GM06990 (cell line): Measurements from ENCODE around the gene CTSF.

ENCODE experiments used
- DNase-seq: peaks from one replicate; pipeline ENCODE4 v3.0.0-alpha.2; 2011; ENCODE audit not compliant: insufficient read length; ENCODE audit errors: extremely low read depth
- H3K27me3 ChIP-seq: replicated peaks from 2 replicates; pipeline ENCODE4 v1.6.0; 2011; ENCODE audit warnings: low read length; ENCODE audit not compliant: control insufficient read depth, insufficient read depth
- H3K36me3 ChIP-seq: 2 replicates; pipeline ENCODE4 v1.5.1; 2011; ENCODE audit warnings: low read length; ENCODE audit not compliant: control insufficient read depth, insufficient read depth
- H3K4me3 ChIP-seq: replicated peaks from 2 replicates; pipeline ENCODE4 v1.5.1; 2011; ENCODE audit warnings: low read depth, mild to moderate bottlenecking, control low read depth, low read length
- CTCF ChIP-seq: IDR thresholded peaks from 2 replicates; pipeline ENCODE4 v1.5.1; 2011; ENCODE audit warnings: low read length, control low read depth, mild to moderate bottlenecking, inconsistent platforms; ENCODE audit not compliant: insufficient read depth, poor library complexity, severe bottlenecking

The CTSF gene

GRCh38 chr11:66569076-66569475 is 670 bp upstream of the CTSF start:
- Histone ChIP-seq H3K4me3 (no peak overlapping the region), H3K36me3 (no peaks in the 10 kb centered on the region), H3K27me3 (peaks cover 5% of the 10 kb centered on the region)
- DNase-seq = no peak
- no peak for TF ChIP-seq CTCF

- H3K27me3 ChIP-seq = peaks cover 5% of the 10 kb centered on the region
- no peak for TF ChIP-seq CTCF
- H3K36me3 ChIP-seq = no peaks in the 10 kb centered on the region
- peak overlapping the region; percentile 34 for H3K4me3 ChIP-seq
- DNase-seq = no peak
Measured at GRCh38 chr11:66567787-66568123, 651 bp downstream of the CTSF start.

- no peaks in the 10 kb centered on the region for H3K36me3 ChIP-seq
- no peak for TF ChIP-seq CTCF
- H3K27me3 ChIP-seq = peaks cover 5% of the 10 kb centered on the region
- no peak for DNase-seq
- H3K4me3 ChIP-seq = no peak overlapping the region
Measured at GRCh38 chr11:66566221-66566620, 2.2 kb downstream of the CTSF start.

- no peak for TF ChIP-seq CTCF
- H3K27me3 ChIP-seq = peaks cover 5% of the 10 kb centered on the region
- H3K36me3 ChIP-seq = no peaks in the 10 kb centered on the region
- no peak overlapping the region for H3K4me3 ChIP-seq
- no peak for DNase-seq
Measured at GRCh38 chr11:66564984-66565383, 3.4 kb downstream of the CTSF start.

GRCh38 chr11:66564538-66564937 is 3.9 kb downstream of the CTSF start:
- no peaks in the 10 kb centered on the region for H3K36me3 ChIP-seq
- no peak for DNase-seq
- no peak for TF ChIP-seq CTCF
- peaks cover 5% of the 10 kb centered on the region for H3K27me3 ChIP-seq
- no peak overlapping the region for H3K4me3 ChIP-seq

GRCh38 chr11:66563832-66564231 is 4.6 kb downstream of the CTSF start:
- TF ChIP-seq CTCF = no peak
- H3K27me3 ChIP-seq = peaks cover 5% of the 10 kb centered on the region
- H3K4me3 ChIP-seq = no peak overlapping the region
- no peak for DNase-seq
- H3K36me3 ChIP-seq = no peaks in the 10 kb centered on the region
